ENCODE data around the gene FRMD4B.

- no peak for TF ChIP-seq CTCF (IDR thresholded peaks at IDR 0.05)
- TF ChIP-seq EP300 (IDR thresholded peaks at IDR 0.05; ENCODE audit: low read depth), result no peak
- TF ChIP-seq POLR2AphosphoS5 (IDR thresholded peaks at IDR 0.05), result no peak
Measured at GRCh38 chr3:69205385-69205784, 180.5 kb downstream of the FRMD4B start.

Data from transverse colon (tissue), 4 donors.